ENCODE measurements around the gene ACTN1.
A peak's percentile ranks its signal among the peaks of the same experiment; 100 is the strongest.

Gene ACTN1

GRCh38 chr14:68913516-68913915 lies 65.6 kb downstream of the ACTN1 start:
- H3K36me3 ChIP-seq (ENCODE audit: insufficient read depth, low read length), result no peaks in the 10 kb centered on the region
- H3K9ac ChIP-seq (ENCODE audit: low read length), result no peak overlapping the region
- H3K9me3 ChIP-seq (ENCODE audit: low read length), result no peaks in the 10 kb centered on the region; the same call in 1 of the 2 replicates
- H2AFZ ChIP-seq (ENCODE audit: low read length), result no peak overlapping the region
- 0 out of 2 replicates have a peak, but pooled peaks cover 9% of the 10 kb centered on the region for H3K27me3 ChIP-seq (ENCODE audit: insufficient read depth, low read length)
- H3K4me3 ChIP-seq (ENCODE audit: low read depth, low read length, poor library complexity, severe bottlenecking), result no peak overlapping the region
- H3K9me2 ChIP-seq (ENCODE audit: low read depth, low read length), result no peaks in the 10 kb centered on the region
- no peak overlapping the region for H3K4me2 ChIP-seq (ENCODE audit: low read length)
- H3F3A ChIP-seq (ENCODE audit: insufficient read depth, low read length), result no peaks in the 10 kb centered on the region
- TF ChIP-seq CTCF (IDR thresholded peaks at IDR 0.05; ENCODE audit: low read length) (no peak), EZH2 (IDR thresholded peaks at IDR 0.05; ENCODE audit: borderline replicate concordance, low read length) (no peak)
- H3K27ac ChIP-seq (ENCODE audit: low read depth, low read length, poor library complexity, severe bottlenecking), result no peak overlapping the region
- H4K20me1 ChIP-seq (ENCODE audit: insufficient read depth, low read length), result no peaks in the 10 kb centered on the region
- no peaks in the 10 kb centered on the region for H3K79me2 ChIP-seq (ENCODE audit: insufficient read depth, low read length)
- peaks cover 7% of the 10 kb centered on the region for H3K4me1 ChIP-seq (ENCODE audit: insufficient read depth, low read length, severe bottlenecking)

GRCh38 chr14:68911594-68912227 lies 67.4 kb downstream of the ACTN1 start:
- Histone ChIP-seq H3K9me3 (ENCODE audit: low read length) (no peaks in the 10 kb centered on the region; the same call in 1 of the 2 replicates), H3K4me3 (ENCODE audit: low read depth, low read length, poor library complexity, severe bottlenecking) (no peak overlapping the region), H3K36me3 (ENCODE audit: insufficient read depth, low read length) (no peaks in the 10 kb centered on the region), H3K4me2 (ENCODE audit: low read length) (no peak overlapping the region), H3F3A (ENCODE audit: insufficient read depth, low read length) (no peaks in the 10 kb centered on the region), H3K9me2 (ENCODE audit: low read depth, low read length) (no peaks in the 10 kb centered on the region), H3K27ac (ENCODE audit: low read depth, low read length, poor library complexity, severe bottlenecking) (no peak overlapping the region), H3K27me3 (ENCODE audit: insufficient read depth, low read length) (0 out of 2 replicates have a peak, but pooled peaks cover 9% of the 10 kb centered on the region), H4K20me1 (ENCODE audit: insufficient read depth, low read length) (no peaks in the 10 kb centered on the region), H2AFZ (ENCODE audit: low read length) (no peak overlapping the region), H3K79me2 (ENCODE audit: insufficient read depth, low read length) (no peaks in the 10 kb centered on the region), H3K4me1 (ENCODE audit: insufficient read depth, low read length, severe bottlenecking) (peaks cover 7% of the 10 kb centered on the region), H3K9ac (ENCODE audit: low read length) (no peak overlapping the region)
- TF ChIP-seq EZH2 (IDR thresholded peaks at IDR 0.05; ENCODE audit: borderline replicate concordance, low read length) (no peak), CTCF (IDR thresholded peaks at IDR 0.05; ENCODE audit: low read length) (peak; percentile 98)

DNA sequence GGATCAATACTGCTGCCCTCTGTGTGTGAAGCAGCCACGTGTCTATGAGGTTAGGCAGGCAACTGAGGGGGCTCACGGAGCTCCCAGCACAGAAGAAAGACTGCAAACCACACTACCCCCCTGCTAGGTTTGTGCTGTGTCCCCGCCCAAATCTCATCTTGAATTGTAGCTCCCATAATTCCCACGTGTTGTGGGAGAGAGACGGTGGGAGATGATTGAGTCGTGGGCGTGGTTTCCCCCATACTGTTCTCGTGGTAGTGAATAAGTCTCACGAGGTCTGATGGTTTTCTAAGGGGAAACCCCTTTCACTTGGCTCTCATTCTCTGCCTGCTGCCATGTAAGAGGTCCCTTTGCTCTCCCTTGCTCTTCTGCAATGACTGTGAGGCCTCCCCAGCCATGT lies 68.6 kb downstream of the ACTN1 start:
- Histone ChIP-seq H3K9me2 (ENCODE audit: low read depth, low read length) (no peaks in the 10 kb centered on the region), H2AFZ (ENCODE audit: low read length) (no peak overlapping the region), H3K4me3 (ENCODE audit: low read depth, low read length, poor library complexity, severe bottlenecking) (peak overlapping the region; percentile 32), H3K4me2 (ENCODE audit: low read length) (peak overlapping the region; percentile 48; the same call in 1 of the 2 replicates), H3K9me3 (ENCODE audit: low read length) (no peaks in the 10 kb centered on the region; the same call in 1 of the 2 replicates), H4K20me1 (ENCODE audit: insufficient read depth, low read length) (no peaks in the 10 kb centered on the region), H3K4me1 (ENCODE audit: insufficient read depth, low read length, severe bottlenecking) (peaks cover 7% of the 10 kb centered on the region), H3K79me2 (ENCODE audit: insufficient read depth, low read length) (no peaks in the 10 kb centered on the region), H3F3A (ENCODE audit: insufficient read depth, low read length) (no peaks in the 10 kb centered on the region), H3K27ac (ENCODE audit: low read depth, low read length, poor library complexity, severe bottlenecking) (no peak overlapping the region), H3K36me3 (ENCODE audit: insufficient read depth, low read length) (no peaks in the 10 kb centered on the region), H3K27me3 (ENCODE audit: insufficient read depth, low read length) (0 out of 2 replicates have a peak, but pooled peaks cover 9% of the 10 kb centered on the region), H3K9ac (ENCODE audit: low read length) (no peak overlapping the region)
- TF ChIP-seq CTCF (IDR thresholded peaks at IDR 0.05; ENCODE audit: low read length) (no peak), EZH2 (IDR thresholded peaks at IDR 0.05; ENCODE audit: borderline replicate concordance, low read length) (no peak)
